GM12892 (cell line): ENCODE measurements around the gene RINL.

ENCODE experiments used
- POLR2AphosphoS5 ChIP-seq: IDR thresholded peaks from 2 replicates; pipeline ENCODE4 v1.6.1; 2011; ENCODE audit warnings: low read depth, low read length, control low read depth
- TAF1 ChIP-seq: IDR thresholded peaks from 2 replicates; pipeline ENCODE4 v1.6.1; 2011; ENCODE audit warnings: low read depth, mild to moderate bottlenecking, control low read depth, low read length, borderline replicate concordance

DNA sequence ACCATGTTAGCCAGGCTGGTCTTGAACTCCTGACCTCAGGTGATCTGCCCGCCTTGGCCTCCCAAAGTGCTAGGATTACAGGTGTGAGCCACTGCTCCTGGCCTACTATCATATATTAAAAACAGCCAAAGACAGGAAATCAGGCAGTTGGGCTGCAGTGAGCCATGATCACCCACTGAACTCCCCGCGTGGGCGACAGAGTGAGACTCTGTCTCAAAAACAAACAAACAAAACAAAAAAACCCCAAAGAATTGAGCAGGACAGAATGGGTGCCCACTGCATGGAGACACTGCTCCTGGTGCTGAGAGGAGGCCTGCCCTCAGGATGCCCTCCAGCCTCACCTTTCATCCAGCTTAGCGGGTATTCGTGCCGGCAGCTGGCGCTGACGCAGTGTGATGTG lies 5.2 kb upstream of the RINL start:
- TF ChIP-seq POLR2AphosphoS5 (no peak), TAF1 (no peak)
